Measurements from ENCODE around the gene LRRC17.

DNA sequence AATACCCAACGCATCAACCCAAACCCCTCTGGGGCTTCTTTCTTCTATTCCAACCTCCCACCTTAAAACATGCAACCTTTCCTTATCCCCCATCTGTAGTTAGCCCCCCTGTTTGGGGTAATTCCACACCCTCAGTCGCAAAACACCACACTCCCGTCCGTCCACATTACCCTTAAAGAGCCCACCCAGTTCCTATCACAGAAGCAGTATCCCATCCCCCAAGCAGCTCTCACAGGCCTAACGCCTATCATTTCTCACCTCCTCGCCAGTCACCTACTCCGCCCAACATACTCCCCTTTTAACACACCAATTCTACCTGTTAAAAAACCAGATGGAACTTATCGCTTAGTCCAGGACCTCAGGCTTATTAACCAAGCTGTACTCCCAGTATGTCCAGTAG is 63.7 kb downstream of the LRRC17 start:
- TF ChIP-seq CTCF (IDR thresholded peaks at IDR 0.05 in 4 of 5, conservative IDR thresholded peaks at IDR 0.05 in 1 of 5), result no peak
- no peak for TF ChIP-seq POLR2A (IDR thresholded peaks at IDR 0.05)
